ENCODE results near the gene SLC35C1. TPM values are rescaled to one million over a fixed set of nuclear protein-coding genes. Genes with fewer than 3 reads are reported as not detected.

The SLC35C1 gene
- total and polyA plus RNA-seq, 9 of the 15 experiments (the other 6 are each of a cell fraction or from before 2014, with no cell fraction given): 0.65 to 13.1 (median 2.4) TPM

DNA sequence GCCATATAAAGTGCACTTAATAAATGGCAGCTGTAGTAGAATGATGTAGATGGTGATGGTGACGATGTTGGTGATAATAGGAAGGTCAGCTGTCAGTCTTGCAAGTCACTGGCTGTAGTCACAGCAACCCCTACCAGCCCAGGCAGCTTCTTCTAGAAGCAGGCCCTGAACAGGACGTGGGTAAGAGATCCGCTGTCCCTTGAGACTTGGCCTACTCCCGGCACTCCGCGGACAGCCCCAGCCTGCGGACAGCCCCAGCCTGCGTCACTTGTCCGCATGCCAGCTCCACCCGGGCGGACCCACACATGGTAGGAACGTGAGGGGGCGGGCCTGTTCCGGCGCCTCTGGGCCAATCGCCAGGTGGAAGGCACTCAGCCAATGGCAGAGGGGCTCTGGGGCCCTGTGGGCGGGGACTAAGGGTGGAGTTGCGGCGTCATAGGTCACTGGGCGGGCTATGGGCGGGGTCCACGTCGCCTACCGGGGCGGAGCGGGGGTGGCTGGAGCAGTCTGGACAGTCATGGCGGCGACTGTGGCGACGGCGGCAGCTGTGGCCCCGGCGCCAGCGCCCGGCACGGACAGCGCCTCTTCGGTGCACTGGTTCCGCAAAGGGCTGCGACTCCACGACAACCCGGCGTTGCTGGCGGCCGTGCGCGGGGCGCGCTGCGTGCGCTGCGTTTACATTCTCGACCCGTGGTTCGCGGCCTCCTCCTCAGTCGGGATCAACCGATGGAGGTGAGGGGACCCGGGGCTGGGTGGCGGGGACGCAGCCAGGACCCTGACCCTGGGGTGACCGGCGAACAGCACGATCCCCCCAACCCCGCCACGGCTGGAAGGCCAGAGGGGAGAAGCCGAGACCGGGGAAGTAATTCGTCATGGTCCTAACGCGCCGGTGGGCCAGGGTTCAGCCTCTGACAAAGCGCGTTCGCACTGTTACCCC lies 42.3 kb downstream of the SLC35C1 start, which contains the start of gene CRY2 (continued):
- TF ChIP-seq, protein P1, sequence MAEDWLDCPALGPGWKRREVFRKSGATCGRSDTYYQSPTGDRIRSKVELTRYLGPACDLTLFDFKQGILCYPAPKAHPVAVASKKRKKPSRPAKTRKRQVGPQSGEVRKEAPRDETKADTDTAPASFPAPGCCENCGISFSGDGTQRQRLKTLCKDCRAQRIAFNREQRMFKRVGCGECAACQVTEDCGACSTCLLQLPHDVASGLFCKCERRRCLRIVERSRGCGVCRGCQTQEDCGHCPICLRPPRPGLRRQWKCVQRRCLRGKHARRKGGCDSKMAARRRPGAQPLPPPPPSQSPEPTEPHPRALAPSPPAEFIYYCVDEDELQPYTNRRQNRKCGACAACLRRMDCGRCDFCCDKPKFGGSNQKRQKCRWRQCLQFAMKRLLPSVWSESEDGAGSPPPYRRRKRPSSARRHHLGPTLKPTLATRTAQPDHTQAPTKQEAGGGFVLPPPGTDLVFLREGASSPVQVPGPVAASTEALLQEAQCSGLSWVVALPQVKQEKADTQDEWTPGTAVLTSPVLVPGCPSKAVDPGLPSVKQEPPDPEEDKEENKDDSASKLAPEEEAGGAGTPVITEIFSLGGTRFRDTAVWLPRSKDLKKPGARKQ (CRISPR knock-in tag; IDR thresholded peaks at IDR 0.05): no peak
- TF ChIP-seq PRMT5 (CRISPR knock-in tag; IDR thresholded peaks at IDR 0.05) (peak; percentile 78; the same call in 1 of the 2 replicates), MAFK (IDR thresholded peaks at IDR 0.05; ENCODE audit: low read length) (no peak), ZNF197 (CRISPR knock-in tag; IDR thresholded peaks at IDR 0.05; ENCODE audit: low read depth) (no peak), ZNF76 (CRISPR knock-in tag; IDR thresholded peaks at IDR 0.05; ENCODE audit: borderline replicate concordance) (no peak), EP400 (IDR thresholded peaks at IDR 0.05) (peak; percentile 35; the same call in 1 of the 2 replicates), SIN3B (IDR thresholded peaks at IDR 0.05; ENCODE audit: low read depth) (peak; percentile 76; the same call in 1 of the 2 replicates), RNF2 (IDR thresholded peaks at IDR 0.05) (peak; percentile 33; the same call in 1 of the 2 replicates)
- TF ChIP-seq, protein P2, sequence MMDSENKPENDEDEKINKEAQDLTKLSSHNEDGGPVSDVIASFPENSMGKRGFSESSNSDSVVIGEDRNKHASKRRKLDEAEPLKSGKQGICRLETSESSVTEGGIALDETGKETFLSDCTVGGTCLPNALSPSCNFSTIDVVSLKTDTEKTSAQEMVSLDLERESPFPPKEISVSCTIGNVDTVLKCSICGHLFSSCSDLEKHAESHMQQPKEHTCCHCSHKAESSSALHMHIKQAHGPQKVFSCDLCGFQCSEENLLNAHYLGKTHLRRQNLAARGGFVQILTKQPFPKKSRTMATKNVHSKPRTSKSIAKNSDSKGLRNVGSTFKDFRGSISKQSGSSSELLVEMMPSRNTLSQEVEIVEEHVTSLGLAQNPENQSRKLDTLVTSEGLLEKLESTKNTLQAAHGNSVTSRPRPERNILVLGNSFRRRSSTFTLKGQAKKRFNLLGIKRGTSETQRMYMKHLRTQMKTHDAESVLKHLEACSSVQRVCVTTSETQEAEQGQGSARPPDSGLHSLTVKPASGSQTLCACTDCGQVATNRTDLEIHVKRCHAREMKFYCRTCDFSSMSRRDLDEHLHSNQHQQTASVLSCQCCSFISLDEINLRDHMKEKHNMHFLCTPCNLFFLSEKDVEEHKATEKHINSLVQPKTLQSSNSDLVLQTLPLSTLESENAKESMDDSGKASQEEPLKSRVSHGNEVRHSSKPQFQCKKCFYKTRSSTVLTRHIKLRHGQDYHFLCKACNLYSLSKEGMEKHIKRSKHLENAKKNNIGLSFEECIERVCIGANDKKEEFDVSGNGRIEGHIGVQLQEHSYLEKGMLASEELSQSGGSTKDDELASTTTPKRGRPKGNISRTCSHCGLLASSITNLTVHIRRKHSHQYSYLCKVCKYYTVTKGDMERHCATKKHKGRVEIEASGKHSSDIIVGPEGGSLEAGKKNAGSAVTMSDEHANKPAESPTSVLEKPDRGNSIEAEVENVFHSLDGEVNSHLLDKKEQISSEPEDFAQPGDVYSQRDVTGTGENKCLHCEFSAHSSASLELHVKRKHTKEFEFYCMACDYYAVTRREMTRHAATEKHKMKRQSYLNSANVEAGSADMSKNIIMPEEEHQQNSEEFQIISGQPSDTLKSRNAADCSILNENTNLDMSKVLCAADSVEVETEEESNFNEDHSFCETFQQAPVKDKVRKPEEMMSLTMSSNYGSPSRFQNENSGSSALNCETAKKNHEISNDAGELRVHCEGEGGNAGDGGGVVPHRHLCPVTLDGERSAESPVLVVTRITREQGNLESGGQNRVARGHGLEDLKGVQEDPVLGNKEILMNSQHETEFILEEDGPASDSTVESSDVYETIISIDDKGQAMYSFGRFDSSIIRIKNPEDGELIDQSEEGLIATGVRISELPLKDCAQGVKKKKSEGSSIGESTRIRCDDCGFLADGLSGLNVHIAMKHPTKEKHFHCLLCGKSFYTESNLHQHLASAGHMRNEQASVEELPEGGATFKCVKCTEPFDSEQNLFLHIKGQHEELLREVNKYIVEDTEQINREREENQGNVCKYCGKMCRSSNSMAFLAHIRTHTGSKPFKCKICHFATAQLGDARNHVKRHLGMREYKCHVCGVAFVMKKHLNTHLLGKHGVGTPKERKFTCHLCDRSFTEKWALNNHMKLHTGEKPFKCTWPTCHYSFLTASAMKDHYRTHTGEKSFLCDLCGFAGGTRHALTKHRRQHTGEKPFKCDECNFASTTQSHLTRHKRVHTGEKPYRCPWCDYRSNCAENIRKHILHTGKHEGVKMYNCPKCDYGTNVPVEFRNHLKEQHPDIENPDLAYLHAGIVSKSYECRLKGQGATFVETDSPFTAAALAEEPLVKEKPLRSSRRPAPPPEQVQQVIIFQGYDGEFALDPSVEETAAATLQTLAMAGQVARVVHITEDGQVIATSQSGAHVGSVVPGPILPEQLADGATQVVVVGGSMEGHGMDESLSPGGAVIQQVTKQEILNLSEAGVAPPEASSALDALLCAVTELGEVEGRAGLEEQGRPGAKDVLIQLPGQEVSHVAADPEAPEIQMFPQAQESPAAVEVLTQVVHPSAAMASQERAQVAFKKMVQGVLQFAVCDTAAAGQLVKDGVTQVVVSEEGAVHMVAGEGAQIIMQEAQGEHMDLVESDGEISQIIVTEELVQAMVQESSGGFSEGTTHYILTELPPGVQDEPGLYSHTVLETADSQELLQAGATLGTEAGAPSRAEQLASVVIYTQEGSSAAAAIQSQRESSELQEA (IDR thresholded peaks at IDR 0.05; ENCODE audit: low read depth): no peak
- TF ChIP-seq, protein P3, sequence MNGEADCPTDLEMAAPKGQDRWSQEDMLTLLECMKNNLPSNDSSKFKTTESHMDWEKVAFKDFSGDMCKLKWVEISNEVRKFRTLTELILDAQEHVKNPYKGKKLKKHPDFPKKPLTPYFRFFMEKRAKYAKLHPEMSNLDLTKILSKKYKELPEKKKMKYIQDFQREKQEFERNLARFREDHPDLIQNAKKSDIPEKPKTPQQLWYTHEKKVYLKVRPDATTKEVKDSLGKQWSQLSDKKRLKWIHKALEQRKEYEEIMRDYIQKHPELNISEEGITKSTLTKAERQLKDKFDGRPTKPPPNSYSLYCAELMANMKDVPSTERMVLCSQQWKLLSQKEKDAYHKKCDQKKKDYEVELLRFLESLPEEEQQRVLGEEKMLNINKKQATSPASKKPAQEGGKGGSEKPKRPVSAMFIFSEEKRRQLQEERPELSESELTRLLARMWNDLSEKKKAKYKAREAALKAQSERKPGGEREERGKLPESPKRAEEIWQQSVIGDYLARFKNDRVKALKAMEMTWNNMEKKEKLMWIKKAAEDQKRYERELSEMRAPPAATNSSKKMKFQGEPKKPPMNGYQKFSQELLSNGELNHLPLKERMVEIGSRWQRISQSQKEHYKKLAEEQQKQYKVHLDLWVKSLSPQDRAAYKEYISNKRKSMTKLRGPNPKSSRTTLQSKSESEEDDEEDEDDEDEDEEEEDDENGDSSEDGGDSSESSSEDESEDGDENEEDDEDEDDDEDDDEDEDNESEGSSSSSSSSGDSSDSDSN (IDR thresholded peaks at IDR 0.05; ENCODE audit: borderline replicate concordance in 1 of 2, low read depth in 2 of 2, low read length in 2 of 2): peak; percentile 28 to 45; a peak in 1 of 4 replicates
- TF ChIP-seq, protein P4, sequence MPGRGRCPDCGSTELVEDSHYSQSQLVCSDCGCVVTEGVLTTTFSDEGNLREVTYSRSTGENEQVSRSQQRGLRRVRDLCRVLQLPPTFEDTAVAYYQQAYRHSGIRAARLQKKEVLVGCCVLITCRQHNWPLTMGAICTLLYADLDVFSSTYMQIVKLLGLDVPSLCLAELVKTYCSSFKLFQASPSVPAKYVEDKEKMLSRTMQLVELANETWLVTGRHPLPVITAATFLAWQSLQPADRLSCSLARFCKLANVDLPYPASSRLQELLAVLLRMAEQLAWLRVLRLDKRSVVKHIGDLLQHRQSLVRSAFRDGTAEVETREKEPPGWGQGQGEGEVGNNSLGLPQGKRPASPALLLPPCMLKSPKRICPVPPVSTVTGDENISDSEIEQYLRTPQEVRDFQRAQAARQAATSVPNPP (IDR thresholded peaks at IDR 0.05; ENCODE audit: borderline replicate concordance, insufficient read depth, insufficient read length): no peak

Data from K562 (cell line).